HepG2 (cell line): ENCODE measurements around the gene STX8. TPM values are rescaled to one million over a fixed set of nuclear protein-coding genes. Genes with fewer than 3 reads are reported as not detected.

Experiments
- CBX2 ChIP-seq, 2 experiments: fragments of 200-600 bp in 1 of 2; sonication (generic); formaldehyde crosslinking in 1 of 2; IDR thresholded peaks; 2 replicates each; pipeline versions ENCODE4 v1.7.0 to v1.8.1; 2018 to 2022; ENCODE audit warnings: low read depth in 2 of 2, low read length in 1 of 2, mild to moderate bottlenecking in 1 of 2, missing genetic modification reagents in 1 of 2
- CHCHD3 ChIP-seq: sonication (generic); formaldehyde crosslinking; IDR thresholded peaks from 2 replicates; pipeline ENCODE4 v1.8.0; 2022; ENCODE audit warnings: mild to moderate bottlenecking, missing genetic modification reagents, moderate library complexity
- DMAP1 ChIP-seq: IDR thresholded peaks from 2 replicates; pipeline ENCODE4 v1.6.1; 2016
- FOXO1 ChIP-seq: sonication (generic); formaldehyde crosslinking; IDR thresholded peaks from 2 replicates; pipeline ENCODE4 v1.4.0; 2020; ENCODE audit warnings: missing genetic modification reagents
- GFI1 ChIP-seq: sonication (generic); formaldehyde crosslinking; IDR thresholded peaks from 2 replicates; pipeline ENCODE4 v1.5.0; 2020; ENCODE audit warnings: missing genetic modification reagents, mild to moderate bottlenecking, borderline replicate concordance
- KMT2B ChIP-seq: IDR thresholded peaks from 2 replicates; pipeline ENCODE4 v1.6.1; 2016; ENCODE audit warnings: missing genetic modification reagents, missing compliant biosample characterization
- MAFF ChIP-seq: IDR thresholded peaks from 2 replicates; pipeline ENCODE4 v1.6.1; 2011; ENCODE audit warnings: low read depth, low read length, improper control_type of control experiment
- MATR3 ChIP-seq: sonication (generic); formaldehyde crosslinking; IDR thresholded peaks from 2 replicates; pipeline ENCODE4 v1.4.0; 2020; ENCODE audit warnings: missing genetic modification reagents
- MTERF4 ChIP-seq: sonication (generic); formaldehyde crosslinking; IDR thresholded peaks from 2 replicates; pipeline ENCODE4 v1.8.0; 2023; ENCODE audit warnings: mild to moderate bottlenecking, missing genetic modification reagents
- MYNN ChIP-seq: sonication (generic); formaldehyde crosslinking; IDR thresholded peaks from 2 replicates; pipeline ENCODE4 v1.4.0; 2020; ENCODE audit warnings: mild to moderate bottlenecking, low read depth, missing genetic modification reagents
- PLRG1 ChIP-seq: fragments of 450-650 bp; conservative IDR thresholded peaks from 2 replicates; pipeline ENCODE4 v1.6.1; 2016
- SYNCRIP ChIP-seq: fragments of 200-400 bp; formaldehyde crosslinking; IDR thresholded peaks from 2 replicates; pipeline ENCODE4 v1.6.1; 2018; ENCODE audit warnings: mild to moderate bottlenecking, low read depth, low read length; ENCODE audit not compliant: insufficient read depth
- TBX2 ChIP-seq: sonication (generic); formaldehyde crosslinking; IDR thresholded peaks from 2 replicates; pipeline ENCODE4 v1.5.0; 2020; ENCODE audit warnings: missing genetic modification reagents, mild to moderate bottlenecking, borderline replicate concordance
- TGIF2 ChIP-seq: IDR thresholded peaks from 2 replicates; pipeline ENCODE4 v1.6.1; 2016; ENCODE audit warnings: control low read depth, missing compliant biosample characterization
- WIZ ChIP-seq: sonication (generic); formaldehyde crosslinking; IDR thresholded peaks from 2 replicates; pipeline ENCODE4 v1.5.1; 2020; ENCODE audit warnings: mild to moderate bottlenecking, missing genetic modification reagents
- YEATS4 ChIP-seq: sonication (generic); formaldehyde crosslinking; IDR thresholded peaks from 2 replicates; pipeline ENCODE4 v1.4.0; 2020; ENCODE audit warnings: missing genetic modification reagents, borderline replicate concordance
- ZBTB49 ChIP-seq: sonication (generic); formaldehyde crosslinking; IDR thresholded peaks from 2 replicates; pipeline ENCODE4 v1.4.0; 2020; ENCODE audit warnings: missing genetic modification reagents, borderline replicate concordance
- ZFP90 ChIP-seq: sonication (generic); formaldehyde crosslinking; IDR thresholded peaks from 2 replicates; pipeline ENCODE4 v1.8.0; 2022; ENCODE audit warnings: missing genetic modification reagents, mild to moderate bottlenecking, inconsistent platforms, borderline replicate concordance
- ZNF598 ChIP-seq: sonication (generic); formaldehyde crosslinking; IDR thresholded peaks from 2 replicates; pipeline ENCODE4 v1.5.1; 2020; ENCODE audit warnings: mild to moderate bottlenecking, missing genetic modification reagents, borderline replicate concordance
- ZNF891 ChIP-seq: sonication (generic); formaldehyde crosslinking; IDR thresholded peaks from 2 replicates; pipeline ENCODE4 v1.5.0; 2020; ENCODE audit warnings: mild to moderate bottlenecking, missing genetic modification reagents
- polyA plus RNA-seq, 8 experiments: library from polyadenylated mRNA; depleted of rRNA in 3 of 8; stranded (reverse) in 7 of 8; unstranded in 1 of 8; fragments of >200 nt; fragmentation: Illumina TruSeq in 4 of 8; extraction: Trizol in 4 of 8; gene quantifications; 2 replicates each; pipeline versions ENCODE4 v1.2.1 to v1.2.3, GENCODE V29; 2011 to 2016; ENCODE audit warnings: low read depth in 4 of 8, missing spikeins in 1 of 8, mixed read lengths in 1 of 8; ENCODE audit not compliant: insufficient read depth in 1 of 8
- total RNA-seq, 5 experiments: library from RNA; depleted of rRNA; stranded (reverse); fragments of >200 nt; fragmentation: Illumina TruSeq; extraction: Trizol; gene quantifications; 2 replicates each; pipeline ENCODE4 v1.2.3, GENCODE V29; 2016; ENCODE audit warnings: low read depth in 1 of 5
- TF ChIP-seq, protein P1 (sequence below): sonication (generic); formaldehyde crosslinking; IDR thresholded peaks from 2 replicates; pipeline ENCODE4 v1.8.0; 2022; ENCODE audit warnings: missing genetic modification reagents, mild to moderate bottlenecking, moderate library complexity, borderline replicate concordance
- TF ChIP-seq, protein P2 (sequence below): IDR thresholded peaks from 2 replicates; pipeline ENCODE4 v1.6.1; 2016; ENCODE audit warnings: low read depth, borderline replicate concordance
- TF ChIP-seq, protein P3 (sequence below): sonication (generic); formaldehyde crosslinking; IDR thresholded peaks from 2 replicates; pipeline ENCODE4 v1.4.0; 2020; ENCODE audit warnings: missing genetic modification reagents, borderline replicate concordance

The STX8 gene
- total and polyA plus RNA-seq, 2 of the 13 experiments (the other 11 are each of a cell fraction or from before 2014, with no cell fraction given): 36.4 to 53.6 TPM

DNA sequence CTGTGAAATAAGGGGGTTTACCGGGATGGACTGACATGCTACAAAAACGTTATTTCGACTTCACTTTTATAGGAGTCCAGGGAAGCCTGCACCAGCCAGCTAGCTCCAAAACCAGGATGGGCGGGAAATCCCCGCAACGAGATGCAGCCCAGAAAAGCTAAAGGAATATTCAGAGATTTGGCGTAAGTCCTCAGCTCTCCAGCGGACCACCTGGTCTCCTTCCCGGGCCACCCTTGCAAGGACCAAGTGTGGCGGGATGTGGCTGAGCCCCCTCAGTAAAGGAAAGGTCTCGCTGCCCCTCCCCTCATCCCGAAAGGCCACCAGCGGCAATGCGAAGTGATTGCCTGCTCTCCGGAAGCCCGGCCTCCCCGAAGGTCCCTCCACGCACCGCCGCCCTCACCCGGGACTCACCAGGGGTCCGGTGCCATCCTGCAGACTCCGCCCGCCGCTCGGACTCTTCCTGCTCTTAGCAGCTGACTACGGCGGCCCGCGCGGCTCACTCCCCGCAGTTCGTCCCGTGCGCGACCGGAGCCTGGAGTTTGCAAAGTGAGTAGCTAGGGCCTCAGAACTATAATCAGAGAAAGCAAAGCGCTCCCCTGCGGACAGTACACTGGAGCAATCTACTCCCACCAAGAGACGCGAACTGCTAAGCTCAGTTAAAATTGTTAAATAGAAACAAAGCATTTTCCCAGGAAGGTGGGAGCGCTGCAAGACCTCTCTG lies at the start of gene STX8 (continued):
- TF ChIP-seq MTERF4 (CRISPR knock-in tag): peak; percentile 56; the same call in 1 of the 2 replicates
- no peak for TF ChIP-seq ZBTB49 (CRISPR knock-in tag)
- TF ChIP-seq TBX2 (CRISPR knock-in tag): peak; percentile 50; the same call in 1 of the 2 replicates
- TF ChIP-seq PLRG1: no peak
- TF ChIP-seq, protein P1, sequence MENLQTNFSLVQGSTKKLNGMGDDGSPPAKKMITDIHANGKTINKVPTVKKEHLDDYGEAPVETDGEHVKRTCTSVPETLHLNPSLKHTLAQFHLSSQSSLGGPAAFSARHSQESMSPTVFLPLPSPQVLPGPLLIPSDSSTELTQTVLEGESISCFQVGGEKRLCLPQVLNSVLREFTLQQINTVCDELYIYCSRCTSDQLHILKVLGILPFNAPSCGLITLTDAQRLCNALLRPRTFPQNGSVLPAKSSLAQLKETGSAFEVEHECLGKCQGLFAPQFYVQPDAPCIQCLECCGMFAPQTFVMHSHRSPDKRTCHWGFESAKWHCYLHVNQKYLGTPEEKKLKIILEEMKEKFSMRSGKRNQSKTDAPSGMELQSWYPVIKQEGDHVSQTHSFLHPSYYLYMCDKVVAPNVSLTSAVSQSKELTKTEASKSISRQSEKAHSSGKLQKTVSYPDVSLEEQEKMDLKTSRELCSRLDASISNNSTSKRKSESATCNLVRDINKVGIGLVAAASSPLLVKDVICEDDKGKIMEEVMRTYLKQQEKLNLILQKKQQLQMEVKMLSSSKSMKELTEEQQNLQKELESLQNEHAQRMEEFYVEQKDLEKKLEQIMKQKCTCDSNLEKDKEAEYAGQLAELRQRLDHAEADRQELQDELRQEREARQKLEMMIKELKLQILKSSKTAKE: no peak
- TF ChIP-seq ZNF891 (CRISPR knock-in tag): peak; percentile 64; the same call in 1 of the 2 replicates
- TF ChIP-seq, protein P2, sequence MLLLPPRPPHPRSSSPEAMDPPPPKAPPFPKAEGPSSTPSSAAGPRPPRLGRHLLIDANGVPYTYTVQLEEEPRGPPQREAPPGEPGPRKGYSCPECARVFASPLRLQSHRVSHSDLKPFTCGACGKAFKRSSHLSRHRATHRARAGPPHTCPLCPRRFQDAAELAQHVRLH (CRISPR knock-in tag): peak; percentile 51; the same call in 1 of the 2 replicates
- 0 out of 2 replicates have a peak, but pooled peaks have one; percentile 41 for TF ChIP-seq MYNN (CRISPR knock-in tag)
- TF ChIP-seq CBX2 (IDR thresholded peaks at IDR 0.05; ENCODE audit: low read depth, low read length): no peak
- TF ChIP-seq CBX2 (CRISPR knock-in tag; IDR thresholded peaks at IDR 0.05; ENCODE audit: low read depth): 0 out of 2 replicates have a peak, but pooled peaks have one; percentile 52
- TF ChIP-seq WIZ (CRISPR knock-in tag): peak; percentile 55; the same call in 1 of the 2 replicates
- no peak for TF ChIP-seq MAFF
- no peak for TF ChIP-seq ZNF598 (CRISPR knock-in tag)
- TF ChIP-seq TGIF2: no peak
- peak; percentile 97 for TF ChIP-seq KMT2B (CRISPR knock-in tag)
- TF ChIP-seq YEATS4 (CRISPR knock-in tag): peak; percentile 75; the same call in 1 of the 2 replicates
- no peak for TF ChIP-seq SYNCRIP
- TF ChIP-seq, protein P3, sequence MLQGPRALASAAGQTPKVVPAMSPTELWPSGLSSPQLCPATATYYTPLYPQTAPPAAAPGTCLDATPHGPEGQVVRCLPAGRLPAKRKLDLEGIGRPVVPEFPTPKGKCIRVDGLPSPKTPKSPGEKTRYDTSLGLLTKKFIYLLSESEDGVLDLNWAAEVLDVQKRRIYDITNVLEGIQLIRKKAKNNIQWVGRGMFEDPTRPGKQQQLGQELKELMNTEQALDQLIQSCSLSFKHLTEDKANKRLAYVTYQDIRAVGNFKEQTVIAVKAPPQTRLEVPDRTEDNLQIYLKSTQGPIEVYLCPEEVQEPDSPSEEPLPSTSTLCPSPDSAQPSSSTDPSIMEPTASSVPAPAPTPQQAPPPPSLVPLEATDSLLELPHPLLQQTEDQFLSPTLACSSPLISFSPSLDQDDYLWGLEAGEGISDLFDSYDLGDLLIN: no peak
- TF ChIP-seq MATR3 (CRISPR knock-in tag): no peak
- peak; percentile 45; the same call in 1 of the 2 replicates for TF ChIP-seq GFI1 (CRISPR knock-in tag)
- peak; percentile 72 for TF ChIP-seq FOXO1 (CRISPR knock-in tag)
- peak; percentile 59; the same call in 1 of the 2 replicates for TF ChIP-seq ZFP90 (CRISPR knock-in tag)
- TF ChIP-seq DMAP1 (CRISPR knock-in tag): peak; percentile 68
- TF ChIP-seq CHCHD3 (CRISPR knock-in tag): no peak
